GM19324 (cell line): Measurements from ENCODE around the gene STX19.

Experiments used
- ATAC-seq: cut with Tn5 transposase; IDR thresholded peaks from one replicate; pipeline ENCODE4 v1.9.1; 2021; ENCODE audit warnings: mild to moderate bottlenecking, moderate library complexity; ENCODE audit not compliant: unreplicated experiment, low FRiP score

STX19 gene

GRCh38 chr3:94036909-94037507, 8.6 kb upstream of the STX19 start:
- ATAC-seq, result no peak

- no peak for ATAC-seq
Observed at GRCh38 chr3:94026623-94027022, 1.8 kb downstream of the STX19 start.

- no peak for ATAC-seq
Observed at GRCh38 chr3:94024385-94024784, 4.0 kb downstream of the STX19 start.

GRCh38 chr3:94020293-94020692, 8.1 kb downstream of the STX19 start:
- ATAC-seq, result no peak

- ATAC-seq, result no peak
Observed at GRCh38 chr3:94019659-94020058, 8.7 kb downstream of the STX19 start.

- no peak for ATAC-seq
Observed at GRCh38 chr3:94015025-94015424, 13.4 kb downstream of the STX19 start.

GRCh38 chr3:94012185-94012584, 16.2 kb downstream of the STX19 start:
- no peak for ATAC-seq

- no peak for ATAC-seq
Observed at GRCh38 chr3:94011233-94011711, 17.1 kb downstream of the STX19 start.

GRCh38 chr3:94009608-94010007, 18.8 kb downstream of the STX19 start:
- ATAC-seq, result no peak

- no peak for ATAC-seq
Observed at GRCh38 chr3:94008253-94008652, 20.1 kb downstream of the STX19 start.

GRCh38 chr3:94004301-94004910, 24.0 kb downstream of the STX19 start:
- peak; percentile 65 for ATAC-seq

- no peak for ATAC-seq
Observed at GRCh38 chr3:94001827-94002495, 26.4 kb downstream of the STX19 start.

GRCh38 chr3:94001191-94001590, 27.2 kb downstream of the STX19 start:
- ATAC-seq, result no peak

- ATAC-seq, result no peak
Observed at GRCh38 chr3:93994056-93994455, 34.3 kb downstream of the STX19 start.

GRCh38 chr3:93992207-93992606, 36.2 kb downstream of the STX19 start:
- no peak for ATAC-seq

- ATAC-seq, result no peak
Observed at GRCh38 chr3:93991631-93992030, 36.8 kb downstream of the STX19 start.

- no peak for ATAC-seq
Observed at GRCh38 chr3:93989241-93989640, 39.2 kb downstream of the STX19 start.

- no peak for ATAC-seq
Observed at GRCh38 chr3:93988764-93989163, 39.6 kb downstream of the STX19 start.

- no peak for ATAC-seq
Observed at GRCh38 chr3:93988283-93988682, 40.1 kb downstream of the STX19 start.

- ATAC-seq, result no peak
Observed at GRCh38 chr3:93984618-93985017, 43.8 kb downstream of the STX19 start.

GRCh38 chr3:93983408-93983807, 45.0 kb downstream of the STX19 start:
- ATAC-seq, result no peak

- no peak for ATAC-seq
Observed at GRCh38 chr3:93981649-93982048, 46.7 kb downstream of the STX19 start.
